IPS-18a (cell line): ENCODE results near the gene AHCYL2.

Source experiments
- H3K27ac ChIP-seq: one replicate; pipeline ENCODE4 v1.5.1; 2013; ENCODE audit warnings: low read length
- H3K27me3 ChIP-seq: one replicate; pipeline ENCODE4 v1.6.1; 2013; ENCODE audit warnings: mild to moderate bottlenecking, low read length; ENCODE audit not compliant: control insufficient read depth, insufficient read depth
- H3K36me3 ChIP-seq: one replicate; pipeline ENCODE4 v1.6.1; 2013; ENCODE audit warnings: low read depth, low read length; ENCODE audit not compliant: control insufficient read depth
- H3K4me1 ChIP-seq: one replicate; pipeline ENCODE4 v1.6.1; 2013; ENCODE audit warnings: low read depth, low read length; ENCODE audit not compliant: control insufficient read depth
- H3K4me3 ChIP-seq: one replicate; pipeline ENCODE4 v1.5.1; 2013; ENCODE audit warnings: low read length
- H3K9ac ChIP-seq: one replicate; pipeline ENCODE4 v1.6.1; 2013; ENCODE audit warnings: mild to moderate bottlenecking, low read length, moderate library complexity
- H3K9me3 ChIP-seq: one replicate; pipeline ENCODE4 v1.6.1; 2013; ENCODE audit warnings: low read depth, low read length; ENCODE audit not compliant: control insufficient read depth

Gene AHCYL2

GRCh38 chr7:129421717-129422250 is 197.0 kb downstream of the AHCYL2 start:
- Histone ChIP-seq H3K9ac (no peak overlapping the region), H3K4me3 (no peak overlapping the region), H3K4me1 (no peaks in the 10 kb centered on the region), H3K36me3 (peaks cover 19% of the 10 kb centered on the region), H3K27ac (no peak overlapping the region), H3K9me3 (no peaks in the 10 kb centered on the region), H3K27me3 (no peaks in the 10 kb centered on the region)

GRCh38 chr7:129422727-129423126 is 197.9 kb downstream of the AHCYL2 start:
- H3K36me3 ChIP-seq, result peaks cover 26% of the 10 kb centered on the region
- H3K4me3 ChIP-seq, result no peak overlapping the region
- H3K27me3 ChIP-seq, result no peaks in the 10 kb centered on the region
- H3K9me3 ChIP-seq, result no peaks in the 10 kb centered on the region
- H3K4me1 ChIP-seq, result no peaks in the 10 kb centered on the region
- no peak overlapping the region for H3K27ac ChIP-seq
- no peak overlapping the region for H3K9ac ChIP-seq

- no peak overlapping the region for H3K4me3 ChIP-seq
- H3K9ac ChIP-seq, result no peak overlapping the region
- no peaks in the 10 kb centered on the region for H3K9me3 ChIP-seq
- no peaks in the 10 kb centered on the region for H3K4me1 ChIP-seq
- no peak overlapping the region for H3K27ac ChIP-seq
- no peaks in the 10 kb centered on the region for H3K27me3 ChIP-seq
- peaks cover 26% of the 10 kb centered on the region for H3K36me3 ChIP-seq
These were observed 199.0 kb downstream of the AHCYL2 start for GRCh38 chr7:129423700-129424410.

GRCh38 chr7:129426482-129426881 is 201.7 kb downstream of the AHCYL2 start:
- Histone ChIP-seq H3K36me3 (peaks cover 26% of the 10 kb centered on the region), H3K9me3 (no peaks in the 10 kb centered on the region), H3K27me3 (no peaks in the 10 kb centered on the region), H3K9ac (no peak overlapping the region), H3K27ac (no peak overlapping the region), H3K4me1 (no peaks in the 10 kb centered on the region), H3K4me3 (no peak overlapping the region)

- H3K9me3 ChIP-seq, result no peaks in the 10 kb centered on the region
- no peak overlapping the region for H3K9ac ChIP-seq
- no peak overlapping the region for H3K4me3 ChIP-seq
- H3K27ac ChIP-seq, result no peak overlapping the region
- peaks cover 26% of the 10 kb centered on the region for H3K36me3 ChIP-seq
- peaks cover 1% of the 10 kb centered on the region for H3K27me3 ChIP-seq
- H3K4me1 ChIP-seq, result no peaks in the 10 kb centered on the region
These were observed 202.8 kb downstream of the AHCYL2 start for GRCh38 chr7:129427526-129428045.

- H3K36me3 ChIP-seq, result peaks cover 4% of the 10 kb centered on the region
- H3K27ac ChIP-seq, result no peak overlapping the region
- H3K27me3 ChIP-seq, result peaks cover 21% of the 10 kb centered on the region
- no peaks in the 10 kb centered on the region for H3K9me3 ChIP-seq
- H3K4me3 ChIP-seq, result no peak overlapping the region
- no peak overlapping the region for H3K9ac ChIP-seq
- no peaks in the 10 kb centered on the region for H3K4me1 ChIP-seq
These were observed 207.2 kb downstream of the AHCYL2 start for GRCh38 chr7:129431911-129432643.

GRCh38 chr7:129433847-129434674 is 209.2 kb downstream of the AHCYL2 start, which contains the start of gene STRIP2:
TSS of gene STRIP2 (plus strand) at chr7:129434432. CDS start at chr7:129434473, 41 bp downstream.
- Histone ChIP-seq H3K27me3 (peaks cover 21% of the 10 kb centered on the region), H3K36me3 (no peaks in the 10 kb centered on the region), H3K27ac (peak within 1 kb of the TSS; percentile 27), H3K9me3 (no peaks in the 10 kb centered on the region), H3K9ac (peak within 1 kb of the TSS; percentile 68), H3K4me1 (no peaks in the 10 kb centered on the region), H3K4me3 (peak within 1 kb of the TSS; percentile 86)

- Histone ChIP-seq H3K27ac (no peak overlapping the region), H3K4me3 (peak overlapping the region; percentile 86), H3K4me1 (no peaks in the 10 kb centered on the region), H3K9ac (peak overlapping the region; percentile 68), H3K9me3 (no peaks in the 10 kb centered on the region), H3K36me3 (no peaks in the 10 kb centered on the region), H3K27me3 (peaks cover 21% of the 10 kb centered on the region)
These were observed 210.0 kb downstream of the AHCYL2 start for GRCh38 chr7:129434675-129435318.

GRCh38 chr7:129435414-129435829 is 210.6 kb downstream of the AHCYL2 start:
- Histone ChIP-seq H3K9ac (peak overlapping the region; percentile 68), H3K4me3 (peak overlapping the region; percentile 86), H3K4me1 (no peaks in the 10 kb centered on the region)

GRCh38 chr7:129436335-129436923 is 211.6 kb downstream of the AHCYL2 start:
- peaks cover 21% of the 10 kb centered on the region for H3K27me3 ChIP-seq
- H3K4me3 ChIP-seq, result no peak overlapping the region
- H3K4me1 ChIP-seq, result no peaks in the 10 kb centered on the region

More at GRCh38 chr7:129435414-129435829, 210.6 kb downstream of the AHCYL2 start:
- H3K27ac ChIP-seq, result no peak overlapping the region
- no peaks in the 10 kb centered on the region for H3K9me3 ChIP-seq
- H3K36me3 ChIP-seq, result peaks cover 1% of the 10 kb centered on the region
- H3K27me3 ChIP-seq, result peaks cover 21% of the 10 kb centered on the region

More at GRCh38 chr7:129436335-129436923, 211.6 kb downstream of the AHCYL2 start:
- H3K27ac ChIP-seq, result no peak overlapping the region
- no peak overlapping the region for H3K9ac ChIP-seq
- no peaks in the 10 kb centered on the region for H3K9me3 ChIP-seq
- peaks cover 4% of the 10 kb centered on the region for H3K36me3 ChIP-seq
